RCC 7860 (cell line): ENCODE measurements around the gene CBLN4.

Experiments
- DNase-seq: peaks from one replicate; pipeline ENCODE4 v3.0.0-alpha.2; 2015; ENCODE audit warnings: low spot score
- FAIRE-seq: peaks from 2 replicates; lab custom pipeline; 2012; peaks lifted over from hg19 to GRCh38; lab: Jason Lieb, UNC

The CBLN4 gene

GRCh38 chr20:56005389-56005715, at the start of gene CBLN4:
Gene CBLN4, minus strand, starts transcription at chr20:56005519. Its CDS starts 1,348 bp downstream, at chr20:56004171.
- FAIRE-seq (no peak), DNase-seq (no peak)

- no peak for FAIRE-seq
- DNase-seq = no peak
Observed at GRCh38 chr20:56043227-56043626, 37.9 kb upstream of the CBLN4 start.

- FAIRE-seq (no peak), DNase-seq (no peak)
Observed at GRCh38 chr20:56032251-56032650, 26.9 kb upstream of the CBLN4 start.

GRCh38 chr20:56018716-56019115, 13.4 kb upstream of the CBLN4 start:
- DNase-seq (no peak), FAIRE-seq (no peak)

- DNase-seq (no peak), FAIRE-seq (no peak)
Observed at GRCh38 chr20:56018194-56018593, 12.9 kb upstream of the CBLN4 start.

- FAIRE-seq (no peak), DNase-seq (no peak)
Observed at GRCh38 chr20:56017560-56017959, 12.2 kb upstream of the CBLN4 start.

GRCh38 chr20:56014998-56015397, 9.7 kb upstream of the CBLN4 start:
- FAIRE-seq = no peak
- DNase-seq = no peak

- DNase-seq (no peak), FAIRE-seq (no peak)
Observed at GRCh38 chr20:56014151-56014550, 8.8 kb upstream of the CBLN4 start.

- FAIRE-seq (no peak), DNase-seq (no peak)
Observed at GRCh38 chr20:56004611-56005388, 519 bp downstream of the CBLN4 start.

- DNase-seq (no peak), FAIRE-seq (no peak)
Observed at GRCh38 chr20:56004007-56004406, 1.3 kb downstream of the CBLN4 start.

- FAIRE-seq (no peak), DNase-seq (no peak)
Observed at GRCh38 chr20:56002908-56003800, 2.2 kb downstream of the CBLN4 start.

- no peak for FAIRE-seq
- no peak for DNase-seq
Observed at GRCh38 chr20:56001890-56002289, 3.4 kb downstream of the CBLN4 start.

- DNase-seq (no peak), FAIRE-seq (no peak)
Observed at GRCh38 chr20:56001106-56001785, 4.1 kb downstream of the CBLN4 start.

GRCh38 chr20:55978550-55978949, 26.8 kb downstream of the CBLN4 start:
- no peak for DNase-seq
- FAIRE-seq = no peak

- no peak for FAIRE-seq
Observed at GRCh38 chr20:55977690-55978459, 27.4 kb downstream of the CBLN4 start.

GRCh38 chr20:55974491-55975202, 30.7 kb downstream of the CBLN4 start:
- FAIRE-seq (no peak), DNase-seq (no peak)

More at GRCh38 chr20:55977690-55978459, 27.4 kb downstream of the CBLN4 start:
- DNase-seq = no peak

- FAIRE-seq = no peak
Observed at GRCh38 chr20:55964790-55965189, 40.5 kb downstream of the CBLN4 start.

GRCh38 chr20:55961376-55962330, 43.7 kb downstream of the CBLN4 start:
- no peak for DNase-seq
- no peak for FAIRE-seq

More at GRCh38 chr20:55964790-55965189, 40.5 kb downstream of the CBLN4 start:
- no peak for DNase-seq

GRCh38 chr20:55953201-55953600, 52.1 kb downstream of the CBLN4 start:
- FAIRE-seq (no peak), DNase-seq (no peak)
